ENCODE results near the gene FAN1. TPM values are rescaled to one million over a fixed set of nuclear protein-coding genes. Genes with fewer than 3 reads are reported as not detected.

Gene FAN1
- 7.3 and 10.2 TPM in 2 replicates for total RNA-seq

GRCh38 chr15:30903497-30904187 lies at the start of gene FAN1:
FAN1 (plus strand) TSS chr15:30903915; CDS start chr15:30904664, 749 bp downstream.

GRCh38 chr15:30991255-30992235 lies 87.8 kb downstream of the FAN1 start, which contains the start of gene MTMR10:
MTMR10 (minus strand) TSS chr15:30991628; CDS start chr15:30991506, 122 bp downstream.

Other genes starting within 250 kb of the FAN1 start
- 19.9 and 57.3 TPM in 2 replicates for gene MTMR10, start 87.7 kb downstream of the FAN1 start, total RNA-seq
- 0.11 TPM in 1 of 2 replicates, not detected in the other for gene TRPM1, start 197.8 kb downstream of the FAN1 start, total RNA-seq

All from dermis lymphatic vessel endothelial cell (primary cell).